ENCODE data around the gene RUFY2.

RUFY2 gene

DNA sequence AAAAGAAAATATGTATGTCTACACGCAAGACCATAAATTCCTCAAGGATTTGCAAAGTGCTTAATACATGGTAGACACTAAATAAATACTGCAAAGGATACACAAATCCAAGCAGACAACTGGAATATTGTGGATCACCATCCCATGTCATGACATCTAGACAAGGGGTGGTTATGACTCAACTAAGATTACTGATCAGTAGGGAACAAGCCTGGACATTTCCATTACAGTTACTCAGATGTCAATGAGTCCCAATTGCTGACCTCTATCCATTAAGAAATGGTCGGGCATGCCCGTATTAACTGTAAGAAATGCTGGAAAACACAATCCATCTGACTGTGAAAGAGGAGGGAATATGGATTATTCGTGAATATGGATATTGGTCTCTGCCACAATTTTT lies 27.6 kb upstream of the RUFY2 start:
- no peak overlapping the region for H3K56ac ChIP-seq (ENCODE audit: low read length)
- H3K23ac ChIP-seq (ENCODE audit: low read length): no peak overlapping the region
- H2BK5ac ChIP-seq (ENCODE audit: low read length): no peak overlapping the region
- no peaks in the 10 kb centered on the region for H3K4me1 ChIP-seq (ENCODE audit: control insufficient read depth, low read depth, low read length)
- H2AK5ac ChIP-seq (ENCODE audit: low read length): no peak overlapping the region
- H3K4me2 ChIP-seq (ENCODE audit: low read length): no peak overlapping the region
- H3K36me3 ChIP-seq (ENCODE audit: control insufficient read depth, insufficient read depth, low read length): peaks cover 5% of the 10 kb centered on the region
- no peak overlapping the region for H2BK15ac ChIP-seq (replicated peaks; ENCODE audit: low read depth)
- H3K27me3 ChIP-seq (ENCODE audit: insufficient read depth, low read length, poor library complexity): no peaks in the 10 kb centered on the region
- no peak overlapping the region for H3K9ac ChIP-seq (ENCODE audit: low read length)
- H4K8ac ChIP-seq (ENCODE audit: low read depth, low read length): no peak overlapping the region
- no peak overlapping the region for H3K27ac ChIP-seq (ENCODE audit: low read depth, low read length)
- H3K79me1 ChIP-seq (ENCODE audit: low read length): no peaks in the 10 kb centered on the region
- no peak overlapping the region for H2BK120ac ChIP-seq (ENCODE audit: low read depth, low read length)
- H4K5ac ChIP-seq (ENCODE audit: low read length): no peak overlapping the region
- no peak for DNase-seq
- no peak overlapping the region for H3K18ac ChIP-seq (ENCODE audit: low read length)
- no peaks in the 10 kb centered on the region for H3K79me2 ChIP-seq (ENCODE audit: control insufficient read depth, insufficient read depth, low read length)
- H3K4me3 ChIP-seq (ENCODE audit: low read length): no peak overlapping the region
- no peak overlapping the region for H3K4ac ChIP-seq (ENCODE audit: low read depth, low read length)
- no CpG with 5 or more reads among the region's 4 CpGs for WGBS (ENCODE audit: extremely low coverage, insufficient coverage, low lambda C conversion rate)

DNA sequence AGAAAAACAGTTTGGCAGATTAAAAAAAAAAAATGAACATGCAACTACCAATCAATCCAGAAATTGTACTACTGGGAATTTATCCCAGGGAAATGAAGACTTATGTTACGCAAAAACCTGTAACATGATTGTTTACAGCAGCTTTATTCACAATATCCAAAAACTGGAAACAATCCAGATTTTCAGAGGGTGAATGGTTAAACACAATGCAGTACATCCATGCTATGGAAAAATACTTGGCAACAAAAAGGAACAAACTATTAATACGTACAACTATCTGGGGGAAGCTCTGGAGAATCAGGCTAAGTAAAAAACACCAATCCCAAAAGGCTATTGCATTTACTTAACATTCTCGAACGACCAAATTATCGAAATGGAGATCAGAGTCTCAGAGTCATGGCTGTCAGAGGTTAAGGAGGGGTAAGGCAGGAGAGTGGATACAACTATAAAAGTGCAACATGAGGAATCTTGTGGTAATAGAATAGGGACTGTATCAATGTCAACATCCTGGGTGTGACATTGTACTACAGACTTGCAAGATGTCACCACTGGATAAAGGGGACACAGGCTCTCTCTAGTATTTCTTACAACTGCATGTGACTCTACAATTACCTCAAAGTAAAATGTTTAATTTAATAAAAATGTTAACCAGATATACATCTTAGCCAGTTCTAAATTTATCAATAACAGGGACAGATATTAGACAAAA lies 21.5 kb upstream of the RUFY2 start:
- no peak overlapping the region for H2AK5ac ChIP-seq (ENCODE audit: low read length)
- H3K79me1 ChIP-seq (ENCODE audit: low read length): peaks cover 1% of the 10 kb centered on the region
- H3K4me2 ChIP-seq (ENCODE audit: low read length): no peak overlapping the region
- H3K4me3 ChIP-seq (ENCODE audit: low read length): no peak overlapping the region
- no peak overlapping the region for H3K27ac ChIP-seq (ENCODE audit: low read depth, low read length)
- no peaks in the 10 kb centered on the region for H3K4me1 ChIP-seq (ENCODE audit: control insufficient read depth, low read depth, low read length)
- WGBS (ENCODE audit: extremely low coverage, insufficient coverage, low lambda C conversion rate): no CpG with 5 or more reads among the region's 5 CpGs
- H4K5ac ChIP-seq (ENCODE audit: low read length): no peak overlapping the region
- no peak for DNase-seq
- no peak overlapping the region for H2BK5ac ChIP-seq (ENCODE audit: low read length)
- H3K79me2 ChIP-seq (ENCODE audit: control insufficient read depth, insufficient read depth, low read length): no peaks in the 10 kb centered on the region
- no peak overlapping the region for H2BK15ac ChIP-seq (replicated peaks; ENCODE audit: low read depth)
- peaks cover 11% of the 10 kb centered on the region for H3K36me3 ChIP-seq (ENCODE audit: control insufficient read depth, insufficient read depth, low read length)
- no peak overlapping the region for H3K18ac ChIP-seq (ENCODE audit: low read length)
- H3K56ac ChIP-seq (ENCODE audit: low read length): no peak overlapping the region
- H4K8ac ChIP-seq (ENCODE audit: low read depth, low read length): no peak overlapping the region
- no peak overlapping the region for H3K9ac ChIP-seq (ENCODE audit: low read length)
- no peak overlapping the region for H3K23ac ChIP-seq (ENCODE audit: low read length)
- H3K4ac ChIP-seq (ENCODE audit: low read depth, low read length): no peak overlapping the region
- H2BK120ac ChIP-seq (ENCODE audit: low read depth, low read length): no peak overlapping the region
- H3K27me3 ChIP-seq (ENCODE audit: insufficient read depth, low read length, poor library complexity): no peaks in the 10 kb centered on the region

DNA sequence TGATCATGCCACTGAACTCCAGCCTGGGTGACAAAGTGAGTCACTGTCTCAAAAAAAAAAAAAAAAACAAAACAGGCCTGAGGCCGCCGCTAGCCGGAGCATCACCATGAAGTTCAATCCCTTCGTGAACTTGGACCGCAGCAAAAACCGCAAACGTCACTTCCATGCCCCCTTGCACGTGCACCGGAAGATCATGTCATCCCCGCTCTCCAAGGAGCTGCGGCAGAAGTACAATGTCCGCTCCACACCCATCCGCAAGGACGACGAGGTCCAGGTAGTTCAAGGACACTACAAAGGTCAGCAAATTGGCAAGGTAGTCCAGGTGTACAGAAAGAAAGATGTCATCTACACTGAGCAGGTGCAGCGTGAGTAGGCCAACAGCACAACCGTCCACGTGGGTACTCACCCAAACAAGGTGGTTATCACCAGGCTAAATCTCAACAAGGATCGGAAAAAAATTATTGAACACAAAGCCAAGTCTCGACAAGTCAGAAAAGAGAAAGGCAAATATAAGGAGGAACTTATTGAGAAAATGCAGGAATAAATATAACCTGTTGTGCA lies 17.5 kb upstream of the RUFY2 start:
- Histone ChIP-seq H3K56ac (ENCODE audit: low read length) (no peak overlapping the region), H3K18ac (ENCODE audit: low read length) (no peak overlapping the region), H3K79me1 (ENCODE audit: low read length) (peaks cover 3% of the 10 kb centered on the region), H2BK120ac (ENCODE audit: low read depth, low read length) (no peak overlapping the region), H3K4me1 (ENCODE audit: control insufficient read depth, low read depth, low read length) (no peaks in the 10 kb centered on the region), H3K9ac (ENCODE audit: low read length) (no peak overlapping the region), H2BK15ac (replicated peaks; ENCODE audit: low read depth) (no peak overlapping the region), H3K36me3 (ENCODE audit: control insufficient read depth, insufficient read depth, low read length) (peaks cover 10% of the 10 kb centered on the region), H3K23ac (ENCODE audit: low read length) (no peak overlapping the region), H4K8ac (ENCODE audit: low read depth, low read length) (no peak overlapping the region), H3K79me2 (ENCODE audit: control insufficient read depth, insufficient read depth, low read length) (no peaks in the 10 kb centered on the region), H4K5ac (ENCODE audit: low read length) (no peak overlapping the region), H3K4me3 (ENCODE audit: low read length) (no peak overlapping the region), H3K4me2 (ENCODE audit: low read length) (no peak overlapping the region), H3K27ac (ENCODE audit: low read depth, low read length) (no peak overlapping the region), H2AK5ac (ENCODE audit: low read length) (no peak overlapping the region), H2BK5ac (ENCODE audit: low read length) (no peak overlapping the region), H3K27me3 (ENCODE audit: insufficient read depth, low read length, poor library complexity) (no peaks in the 10 kb centered on the region), H3K4ac (ENCODE audit: low read depth, low read length) (no peak overlapping the region)
- DNase-seq: no peak
- WGBS (ENCODE audit: extremely low coverage, insufficient coverage, low lambda C conversion rate): no CpG with 5 or more reads among the region's 20 CpGs

DNA sequence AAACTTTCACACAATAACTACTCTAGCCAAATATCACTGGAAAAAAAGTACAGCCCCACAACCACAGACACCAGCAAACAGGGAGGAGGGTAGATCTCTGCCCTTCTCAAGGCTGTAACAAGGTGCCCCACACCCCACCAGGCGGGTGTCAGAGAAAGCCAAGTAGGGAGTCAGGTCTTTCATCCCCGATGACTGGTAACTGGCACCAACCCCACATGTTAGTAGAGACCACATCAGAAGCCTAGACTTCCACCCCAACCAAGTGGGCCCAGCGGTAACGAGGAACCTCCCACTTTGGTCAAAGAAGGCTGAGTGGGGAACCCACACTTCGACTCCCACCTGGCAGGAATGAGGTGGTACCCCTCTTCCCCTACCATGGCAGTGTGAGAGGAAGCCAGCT lies 16.4 kb upstream of the RUFY2 start:
- no peaks in the 10 kb centered on the region for H3K79me2 ChIP-seq (ENCODE audit: control insufficient read depth, insufficient read depth, low read length)
- H3K23ac ChIP-seq (ENCODE audit: low read length): no peak overlapping the region
- H3K56ac ChIP-seq (ENCODE audit: low read length): no peak overlapping the region
- H3K79me1 ChIP-seq (ENCODE audit: low read length): peaks cover 3% of the 10 kb centered on the region
- no peaks in the 10 kb centered on the region for H3K27me3 ChIP-seq (ENCODE audit: insufficient read depth, low read length, poor library complexity)
- no peak overlapping the region for H3K27ac ChIP-seq (ENCODE audit: low read depth, low read length)
- no peak overlapping the region for H2BK15ac ChIP-seq (replicated peaks; ENCODE audit: low read depth)
- H3K4me2 ChIP-seq (ENCODE audit: low read length): no peak overlapping the region
- no peak overlapping the region for H4K5ac ChIP-seq (ENCODE audit: low read length)
- H3K4ac ChIP-seq (ENCODE audit: low read depth, low read length): no peak overlapping the region
- peaks cover 8% of the 10 kb centered on the region for H3K36me3 ChIP-seq (ENCODE audit: control insufficient read depth, insufficient read depth, low read length)
- no peak overlapping the region for H4K8ac ChIP-seq (ENCODE audit: low read depth, low read length)
- H2BK120ac ChIP-seq (ENCODE audit: low read depth, low read length): no peak overlapping the region
- no peak overlapping the region for H3K18ac ChIP-seq (ENCODE audit: low read length)
- no peak overlapping the region for H3K4me3 ChIP-seq (ENCODE audit: low read length)
- no peak for DNase-seq
- no peaks in the 10 kb centered on the region for H3K4me1 ChIP-seq (ENCODE audit: control insufficient read depth, low read depth, low read length)
- WGBS (ENCODE audit: extremely low coverage, insufficient coverage, low lambda C conversion rate): no CpG with 5 or more reads among the region's 5 CpGs
- H2BK5ac ChIP-seq (ENCODE audit: low read length): no peak overlapping the region
- no peak overlapping the region for H3K9ac ChIP-seq (ENCODE audit: low read length)
- H2AK5ac ChIP-seq (ENCODE audit: low read length): no peak overlapping the region

DNA sequence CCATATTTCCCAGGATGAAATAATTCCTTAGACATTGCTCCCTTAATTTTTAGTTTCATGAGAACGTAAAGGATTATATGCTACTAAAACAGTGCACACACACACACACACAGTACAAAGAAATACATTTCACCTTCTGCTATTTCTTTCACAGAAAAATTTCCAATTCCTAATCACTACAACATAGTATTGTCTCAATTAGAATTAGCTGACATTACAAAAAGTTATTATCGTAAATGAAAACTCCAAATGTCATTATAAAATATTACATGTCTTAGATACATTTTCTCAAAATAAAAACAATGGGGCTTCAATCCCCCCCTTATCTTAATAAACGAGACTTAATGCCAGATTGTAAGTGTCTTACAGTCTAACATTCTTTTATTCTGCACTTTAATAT lies 12.3 kb upstream of the RUFY2 start:
- Histone ChIP-seq H4K5ac (ENCODE audit: low read length) (no peak overlapping the region), H3K4me1 (ENCODE audit: control insufficient read depth, low read depth, low read length) (no peaks in the 10 kb centered on the region), H3K56ac (ENCODE audit: low read length) (no peak overlapping the region), H3K4me2 (ENCODE audit: low read length) (no peak overlapping the region), H3K9ac (ENCODE audit: low read length) (no peak overlapping the region), H3K79me1 (ENCODE audit: low read length) (peaks cover 3% of the 10 kb centered on the region), H2AK5ac (ENCODE audit: low read length) (no peak overlapping the region), H3K36me3 (ENCODE audit: control insufficient read depth, insufficient read depth, low read length) (peaks cover 4% of the 10 kb centered on the region), H3K23ac (ENCODE audit: low read length) (no peak overlapping the region), H3K27ac (ENCODE audit: low read depth, low read length) (no peak overlapping the region), H2BK120ac (ENCODE audit: low read depth, low read length) (no peak overlapping the region), H3K27me3 (ENCODE audit: insufficient read depth, low read length, poor library complexity) (no peaks in the 10 kb centered on the region), H3K18ac (ENCODE audit: low read length) (no peak overlapping the region), H4K8ac (ENCODE audit: low read depth, low read length) (no peak overlapping the region), H2BK15ac (replicated peaks; ENCODE audit: low read depth) (no peak overlapping the region), H2BK5ac (ENCODE audit: low read length) (no peak overlapping the region), H3K4me3 (ENCODE audit: low read length) (no peak overlapping the region), H3K4ac (ENCODE audit: low read depth, low read length) (no peak overlapping the region), H3K79me2 (ENCODE audit: control insufficient read depth, insufficient read depth, low read length) (no peaks in the 10 kb centered on the region)
- DNase-seq: no peak
- WGBS (ENCODE audit: extremely low coverage, insufficient coverage, low lambda C conversion rate): 100% methylated on average over 1 of the region's 3 CpGs
